GM12873 (cell line): Measurements from ENCODE around the gene APP.

Source experiments
- TF ChIP-seq, protein P1 (sequence below): IDR thresholded peaks from 2 replicates; pipeline ENCODE4 v1.5.1; 2012; ENCODE audit warnings: low read depth, mild to moderate bottlenecking, moderate library complexity, low read length, control low read depth; ENCODE audit not compliant: insufficient read depth; ENCODE audit errors: missing control alignments

APP gene

GRCh38 chr21:26138615-26139257 is 31.8 kb downstream of the APP start:
- TF ChIP-seq, protein P1, sequence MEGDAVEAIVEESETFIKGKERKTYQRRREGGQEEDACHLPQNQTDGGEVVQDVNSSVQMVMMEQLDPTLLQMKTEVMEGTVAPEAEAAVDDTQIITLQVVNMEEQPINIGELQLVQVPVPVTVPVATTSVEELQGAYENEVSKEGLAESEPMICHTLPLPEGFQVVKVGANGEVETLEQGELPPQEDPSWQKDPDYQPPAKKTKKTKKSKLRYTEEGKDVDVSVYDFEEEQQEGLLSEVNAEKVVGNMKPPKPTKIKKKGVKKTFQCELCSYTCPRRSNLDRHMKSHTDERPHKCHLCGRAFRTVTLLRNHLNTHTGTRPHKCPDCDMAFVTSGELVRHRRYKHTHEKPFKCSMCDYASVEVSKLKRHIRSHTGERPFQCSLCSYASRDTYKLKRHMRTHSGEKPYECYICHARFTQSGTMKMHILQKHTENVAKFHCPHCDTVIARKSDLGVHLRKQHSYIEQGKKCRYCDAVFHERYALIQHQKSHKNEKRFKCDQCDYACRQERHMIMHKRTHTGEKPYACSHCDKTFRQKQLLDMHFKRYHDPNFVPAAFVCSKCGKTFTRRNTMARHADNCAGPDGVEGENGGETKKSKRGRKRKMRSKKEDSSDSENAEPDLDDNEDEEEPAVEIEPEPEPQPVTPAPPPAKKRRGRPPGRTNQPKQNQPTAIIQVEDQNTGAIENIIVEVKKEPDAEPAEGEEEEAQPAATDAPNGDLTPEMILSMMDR, result no peak

DNA sequence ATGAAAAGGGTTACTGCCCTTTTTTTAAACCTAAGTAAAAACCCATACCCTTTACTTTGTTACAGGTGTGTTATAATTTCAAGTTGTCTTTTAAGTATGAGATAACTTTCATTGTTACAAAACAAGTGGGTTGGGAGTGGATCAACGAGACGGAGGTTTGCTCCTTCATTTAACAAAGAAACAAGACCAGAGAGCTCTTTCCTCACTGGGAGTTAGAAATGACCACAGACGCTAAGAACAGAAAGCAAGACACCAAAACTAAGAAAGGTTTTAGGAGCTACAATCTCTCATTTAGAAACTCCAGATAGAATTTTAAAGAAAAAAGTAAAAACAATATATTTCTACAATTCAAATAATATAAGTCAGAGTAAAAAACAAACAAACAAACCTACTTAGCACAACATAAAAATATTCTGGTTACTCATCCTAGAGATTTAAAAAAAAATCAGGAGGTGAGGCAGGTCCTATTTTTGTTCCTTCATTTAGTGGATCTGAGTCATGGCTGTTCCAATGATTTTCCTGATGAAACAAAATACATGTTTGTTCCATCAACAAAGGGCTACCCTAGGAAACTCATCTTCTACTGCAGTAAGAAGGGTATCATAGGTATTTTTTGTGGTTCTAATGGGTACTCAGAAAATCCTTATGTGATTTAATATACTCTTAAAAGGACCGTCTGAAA is 33.0 kb downstream of the APP start:
- TF ChIP-seq, protein P1, result no peak

- TF ChIP-seq, protein P1, result no peak
Observed at GRCh38 chr21:26136671-26137070, 33.9 kb downstream of the APP start.

GRCh38 chr21:26135520-26135919 is 35.0 kb downstream of the APP start:
- TF ChIP-seq, protein P1, result no peak

- TF ChIP-seq, protein P1, result no peak
Observed at GRCh38 chr21:26131554-26131953, 39.0 kb downstream of the APP start.

GRCh38 chr21:26130249-26130881 is 40.2 kb downstream of the APP start:
- TF ChIP-seq, protein P1, result no peak

DNA sequence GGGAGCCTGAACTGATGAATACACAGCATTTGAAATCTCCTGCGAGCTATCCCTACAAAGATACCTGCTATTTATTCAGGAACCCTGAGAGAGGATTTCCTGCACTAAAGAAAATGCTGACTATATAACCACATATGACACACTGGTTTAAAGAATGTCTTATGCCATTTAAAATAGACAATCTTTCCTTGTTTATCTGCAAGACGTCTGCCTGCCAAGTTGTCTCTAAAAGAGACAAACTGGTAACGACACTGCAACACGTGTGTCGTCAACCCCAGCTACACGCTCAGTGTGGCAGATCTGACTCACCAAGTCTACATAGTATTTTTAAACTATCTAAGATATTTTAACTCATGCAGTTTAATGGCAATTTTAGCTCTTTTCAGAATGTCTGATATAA is 42.7 kb downstream of the APP start:
- TF ChIP-seq, protein P1, result no peak
